Measurements from ENCODE around the gene OR4F6. TPM values are rescaled to one million over a fixed set of nuclear protein-coding genes. Genes with fewer than 3 reads are reported as not detected.
"Not testable (repeated sequence)": the region's sequence is repeated elsewhere in the genome, so short reads cannot be mapped to it uniquely, and the experiment has no call there.

The OR4F6 gene
- total RNA-seq, 4 donors from 2014 or later = not detected

DNA sequence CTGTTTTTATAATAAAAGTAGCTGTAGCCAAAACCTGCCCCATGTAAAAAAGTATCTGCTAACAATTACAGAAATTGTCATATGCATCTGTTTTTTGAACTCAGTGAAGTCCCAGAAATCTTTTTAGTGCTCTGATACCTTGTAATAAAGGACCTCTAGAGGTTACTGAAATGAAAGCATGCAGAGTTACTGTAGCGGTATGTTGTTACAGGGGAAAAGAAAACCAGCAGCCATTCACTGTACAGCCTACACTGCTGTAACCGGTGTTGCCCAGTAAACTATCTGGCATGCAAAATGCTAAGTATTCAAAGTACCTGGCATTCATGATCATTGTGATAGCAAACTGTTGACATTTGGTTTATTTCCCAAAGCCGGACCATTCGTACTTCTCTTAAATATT, 12.6 kb upstream of the OR4F6 start:
- WGBS = 11% methylated on average over 1 of the region's 4 CpGs
- H3K36me3 ChIP-seq; H3K4me1 ChIP-seq; H3K27me3 ChIP-seq; H3K4me3 ChIP-seq; DNase-seq (ENCODE audit: low spot score in 2 of 2); H3K9me3 ChIP-seq; H3K27ac ChIP-seq: not testable (repeated sequence)

DNA sequence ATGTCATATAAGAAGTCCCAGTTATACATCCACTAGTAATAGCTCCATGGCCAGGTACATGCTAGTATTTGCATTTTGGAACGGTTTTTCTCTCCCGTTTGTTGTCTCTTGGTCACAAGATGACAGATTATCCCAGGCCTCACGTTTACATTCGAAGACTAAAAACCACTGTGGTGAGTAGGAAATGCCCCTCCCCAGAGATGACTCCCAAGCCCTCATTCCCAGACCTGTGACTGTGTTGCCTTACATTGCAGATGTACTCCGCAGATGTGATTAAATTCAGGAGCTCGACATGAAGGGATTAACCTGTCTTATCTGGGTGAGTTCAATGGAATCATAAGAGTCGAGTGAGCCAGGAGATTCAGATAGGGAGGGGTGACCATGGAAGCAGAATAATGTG, 9.3 kb upstream of the OR4F6 start:
- not testable (repeated sequence) for H3K9me3 ChIP-seq; H3K4me1 ChIP-seq; H3K4me3 ChIP-seq; H3K27me3 ChIP-seq; H3K27ac ChIP-seq; H3K36me3 ChIP-seq; DNase-seq (ENCODE audit: low spot score in 2 of 2)
- 61% methylated on average over 7 of the region's 7 CpGs for WGBS

DNA sequence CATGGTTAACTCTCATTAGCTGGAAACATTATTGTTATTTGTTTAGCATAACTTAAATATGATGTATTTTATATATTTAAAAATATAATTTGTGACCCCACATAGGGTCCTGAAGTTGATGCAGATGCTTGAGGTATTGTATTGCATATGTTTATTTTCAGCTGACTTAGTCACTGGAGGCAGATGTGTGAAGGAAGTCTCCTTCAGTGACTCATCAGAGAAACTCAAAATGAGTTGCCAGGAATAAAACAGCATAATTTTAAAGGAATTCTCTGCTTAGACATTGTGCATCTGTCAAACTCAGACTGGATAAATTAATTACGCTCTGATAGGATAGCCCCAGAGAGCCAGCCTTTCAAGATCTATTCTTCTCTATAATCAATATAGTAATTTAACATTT, 7.9 kb upstream of the OR4F6 start:
- TF ChIP-seq POLR2A (IDR thresholded peaks at IDR 0.05) = no peak
- TF ChIP-seq EP300 (IDR thresholded peaks at IDR 0.05) = no peak
- TF ChIP-seq, protein P1, sequence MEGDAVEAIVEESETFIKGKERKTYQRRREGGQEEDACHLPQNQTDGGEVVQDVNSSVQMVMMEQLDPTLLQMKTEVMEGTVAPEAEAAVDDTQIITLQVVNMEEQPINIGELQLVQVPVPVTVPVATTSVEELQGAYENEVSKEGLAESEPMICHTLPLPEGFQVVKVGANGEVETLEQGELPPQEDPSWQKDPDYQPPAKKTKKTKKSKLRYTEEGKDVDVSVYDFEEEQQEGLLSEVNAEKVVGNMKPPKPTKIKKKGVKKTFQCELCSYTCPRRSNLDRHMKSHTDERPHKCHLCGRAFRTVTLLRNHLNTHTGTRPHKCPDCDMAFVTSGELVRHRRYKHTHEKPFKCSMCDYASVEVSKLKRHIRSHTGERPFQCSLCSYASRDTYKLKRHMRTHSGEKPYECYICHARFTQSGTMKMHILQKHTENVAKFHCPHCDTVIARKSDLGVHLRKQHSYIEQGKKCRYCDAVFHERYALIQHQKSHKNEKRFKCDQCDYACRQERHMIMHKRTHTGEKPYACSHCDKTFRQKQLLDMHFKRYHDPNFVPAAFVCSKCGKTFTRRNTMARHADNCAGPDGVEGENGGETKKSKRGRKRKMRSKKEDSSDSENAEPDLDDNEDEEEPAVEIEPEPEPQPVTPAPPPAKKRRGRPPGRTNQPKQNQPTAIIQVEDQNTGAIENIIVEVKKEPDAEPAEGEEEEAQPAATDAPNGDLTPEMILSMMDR (IDR thresholded peaks at IDR 0.05) = no peak
- TF ChIP-seq POLR2AphosphoS5 (IDR thresholded peaks at IDR 0.05) = no peak
- Histone ChIP-seq H3K27ac (no peak overlapping the region), H3K36me3 (no peaks in the 10 kb centered on the region), H3K27me3 (peaks cover 4% of the 10 kb centered on the region), H3K9me3 (no peaks in the 10 kb centered on the region), H3K4me1 (no peaks in the 10 kb centered on the region), H3K4me3 (no peak overlapping the region)
- no peak for DNase-seq (ENCODE audit: low spot score in 2 of 2)
- WGBS = 72% methylated on average over 1 of the region's 1 CpG

DNA sequence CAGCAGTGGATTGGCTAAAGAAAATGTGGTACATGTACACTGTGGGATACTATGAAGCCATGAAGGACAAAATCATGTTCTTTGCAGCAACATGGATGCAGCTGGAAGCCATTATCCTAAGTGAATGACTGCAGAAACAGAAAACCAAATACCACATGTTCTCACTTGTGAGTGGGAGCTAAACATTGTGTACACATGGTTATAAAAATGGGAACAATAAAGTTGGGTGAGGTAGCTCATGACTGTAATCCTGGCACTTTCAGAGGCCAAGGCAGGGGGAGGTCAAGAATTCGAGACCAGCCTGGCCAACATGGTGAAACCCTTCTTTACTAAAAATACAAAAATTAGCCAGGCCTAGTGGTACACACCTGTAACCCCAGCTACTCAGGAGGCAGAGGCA, 3.6 kb upstream of the OR4F6 start:
- no peak for DNase-seq (ENCODE audit: low spot score in 2 of 2)
- no peak for TF ChIP-seq POLR2AphosphoS5 (IDR thresholded peaks at IDR 0.05)
- no peak for TF ChIP-seq EP300 (IDR thresholded peaks at IDR 0.05)
- no peak for TF ChIP-seq POLR2A (IDR thresholded peaks at IDR 0.05)
- TF ChIP-seq, protein P1 (IDR thresholded peaks at IDR 0.05) = no peak
- 47% methylated on average over 1 of the region's 1 CpG for WGBS
- Histone ChIP-seq H3K27ac (no peak overlapping the region), H3K4me3 (no peak overlapping the region), H3K27me3 (peaks cover 7% of the 10 kb centered on the region), H3K9me3 (no peaks in the 10 kb centered on the region), H3K36me3 (no peaks in the 10 kb centered on the region), H3K4me1 (no peaks in the 10 kb centered on the region)

DNA sequence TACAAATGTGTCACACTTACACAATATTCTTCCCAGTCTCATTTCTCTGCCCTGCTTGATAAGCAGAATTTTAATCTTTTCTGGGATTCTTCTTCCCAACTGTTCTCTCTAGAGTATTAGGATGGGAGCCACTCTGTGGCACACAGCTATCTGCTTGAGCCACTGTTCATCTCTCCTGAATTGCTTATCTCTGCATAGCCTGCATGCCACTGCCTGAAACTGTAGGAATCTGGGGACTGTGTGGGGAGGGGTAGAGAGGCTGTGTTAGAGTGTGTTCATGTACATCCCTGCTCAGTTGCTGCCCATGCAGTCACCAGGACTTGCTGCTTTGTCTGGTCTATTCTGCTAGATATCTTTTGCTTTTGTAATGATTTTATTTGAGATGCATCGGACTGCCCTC, 2.3 kb upstream of the OR4F6 start:
- WGBS = 93% methylated on average over 1 of the region's 1 CpG
- Histone ChIP-seq H3K9me3 (no peaks in the 10 kb centered on the region), H3K4me1 (no peaks in the 10 kb centered on the region), H3K36me3 (no peaks in the 10 kb centered on the region), H3K27me3 (peaks cover 5% of the 10 kb centered on the region), H3K4me3 (no peak overlapping the region), H3K27ac (no peak overlapping the region)
- TF ChIP-seq, protein P1 (IDR thresholded peaks at IDR 0.05) = no peak
- TF ChIP-seq POLR2A (IDR thresholded peaks at IDR 0.05) (no peak), POLR2AphosphoS5 (IDR thresholded peaks at IDR 0.05) (no peak)
- DNase-seq (ENCODE audit: low spot score in 2 of 2) = no peak

DNA sequence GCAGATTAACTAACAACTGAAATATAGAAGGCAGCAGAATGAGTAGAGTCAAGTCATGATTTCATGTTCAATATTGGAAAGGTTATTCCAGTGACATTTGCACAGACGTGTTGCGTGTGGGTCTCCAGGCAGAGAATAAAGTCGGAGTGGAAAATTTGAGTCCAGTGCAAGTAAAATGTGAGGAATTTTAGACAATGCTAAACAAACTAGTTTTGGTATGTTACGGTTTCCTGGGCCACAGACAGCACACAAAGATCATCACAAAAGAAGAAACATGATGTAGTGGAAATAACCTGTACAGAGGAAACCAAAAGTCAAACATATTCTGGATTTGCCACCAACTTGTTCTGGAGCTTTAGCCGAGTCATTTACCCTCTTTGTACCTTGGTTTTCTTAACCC, 367 bp downstream of the OR4F6 start:
- Histone ChIP-seq H3K27ac (no peak overlapping the region), H3K4me1 (no peaks in the 10 kb centered on the region), H3K9me3 (no peaks in the 10 kb centered on the region), H3K27me3 (peaks cover 3% of the 10 kb centered on the region), H3K36me3 (no peaks in the 10 kb centered on the region), H3K4me3 (no peak overlapping the region)
- WGBS = 78% methylated on average over 5 of the region's 5 CpGs
- no peak for DNase-seq (ENCODE audit: low spot score in 2 of 2)
- TF ChIP-seq EP300 (IDR thresholded peaks at IDR 0.05) = no peak
- TF ChIP-seq POLR2AphosphoS5 (IDR thresholded peaks at IDR 0.05) = no peak
- no peak for TF ChIP-seq POLR2A (IDR thresholded peaks at IDR 0.05)
- TF ChIP-seq, protein P1 (IDR thresholded peaks at IDR 0.05) = no peak

All from suprapubic skin (tissue), 4 donors.